Measurements from ENCODE around the gene ADAMTS16.

DNA sequence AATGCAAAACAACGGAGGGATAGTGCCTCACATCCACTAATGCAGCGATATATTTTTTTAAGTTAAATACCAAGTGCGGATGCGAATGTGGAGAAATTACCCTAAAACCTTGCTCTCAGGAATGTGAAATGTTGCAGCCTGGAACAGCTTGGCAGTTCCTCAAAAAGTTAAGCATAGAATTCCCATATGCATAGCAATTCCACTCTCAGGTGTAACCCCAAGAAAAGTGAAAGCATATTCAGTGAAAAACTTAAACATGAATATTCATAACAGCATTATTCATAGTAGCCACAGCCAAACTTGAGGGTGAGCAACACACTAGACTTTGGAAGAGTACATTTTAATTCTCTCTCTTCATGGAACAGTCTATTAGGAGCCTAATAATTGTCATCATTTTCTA lies 199.1 kb downstream of the ADAMTS16 start:
- no peak for TF ChIP-seq EZH2 (optimal IDR thresholded peaks at IDR 0.05; ENCODE audit: low read depth, low read length)
- TF ChIP-seq, protein P1, sequence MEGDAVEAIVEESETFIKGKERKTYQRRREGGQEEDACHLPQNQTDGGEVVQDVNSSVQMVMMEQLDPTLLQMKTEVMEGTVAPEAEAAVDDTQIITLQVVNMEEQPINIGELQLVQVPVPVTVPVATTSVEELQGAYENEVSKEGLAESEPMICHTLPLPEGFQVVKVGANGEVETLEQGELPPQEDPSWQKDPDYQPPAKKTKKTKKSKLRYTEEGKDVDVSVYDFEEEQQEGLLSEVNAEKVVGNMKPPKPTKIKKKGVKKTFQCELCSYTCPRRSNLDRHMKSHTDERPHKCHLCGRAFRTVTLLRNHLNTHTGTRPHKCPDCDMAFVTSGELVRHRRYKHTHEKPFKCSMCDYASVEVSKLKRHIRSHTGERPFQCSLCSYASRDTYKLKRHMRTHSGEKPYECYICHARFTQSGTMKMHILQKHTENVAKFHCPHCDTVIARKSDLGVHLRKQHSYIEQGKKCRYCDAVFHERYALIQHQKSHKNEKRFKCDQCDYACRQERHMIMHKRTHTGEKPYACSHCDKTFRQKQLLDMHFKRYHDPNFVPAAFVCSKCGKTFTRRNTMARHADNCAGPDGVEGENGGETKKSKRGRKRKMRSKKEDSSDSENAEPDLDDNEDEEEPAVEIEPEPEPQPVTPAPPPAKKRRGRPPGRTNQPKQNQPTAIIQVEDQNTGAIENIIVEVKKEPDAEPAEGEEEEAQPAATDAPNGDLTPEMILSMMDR (IDR thresholded peaks at IDR 0.05; ENCODE audit: low read length): no peak
- TF ChIP-seq EZH2phosphoT487 (IDR thresholded peaks at IDR 0.05; ENCODE audit: low read length): no peak

Measured in MM.1S (cell line).